H1 (cell line): ENCODE results near the gene LYRM4.

Experiments
- CEBPB ChIP-seq: IDR thresholded peaks from 2 replicates; pipeline ENCODE4 v1.6.1; 2012; ENCODE audit warnings: low read depth, low read length
- GABPA ChIP-seq: IDR thresholded peaks from 2 replicates; pipeline ENCODE4 v1.6.1; 2011; ENCODE audit warnings: mild to moderate bottlenecking, low read length, moderate library complexity, borderline replicate concordance; ENCODE audit not compliant: insufficient read depth
- HDAC2 ChIP-seq, 2 experiments: fragments of 300-600 bp in 1 of 2; sonication (generic) in 1 of 2; IDR thresholded peaks; 2 replicates each; pipeline ENCODE4 v1.6.1; 2011 to 2012; ENCODE audit warnings: low read depth in 2 of 2, low read length in 2 of 2, mild to moderate bottlenecking in 2 of 2, moderate library complexity in 2 of 2, borderline replicate concordance in 1 of 2, inconsistent platforms in 1 of 2
- KDM1A ChIP-seq: fragments of 200-600, 300-600 bp; sonication (generic); IDR thresholded peaks from 2 replicates; pipeline ENCODE4 v1.7.1; 2016; ENCODE audit warnings: mild to moderate bottlenecking, low read length, borderline replicate concordance
- POLR2A ChIP-seq, 2 experiments: IDR thresholded peaks; 1 replicate in 1 of 2; 2 replicates in 1 of 2; pipeline ENCODE4 v1.6.1; 2011; ENCODE audit warnings: low read depth in 2 of 2, low read length in 2 of 2, mild to moderate bottlenecking in 2 of 2; ENCODE audit errors: control extremely low read depth in 1 of 2
- RAD21 ChIP-seq, 2 experiments: IDR thresholded peaks in 1 of 2; conservative IDR thresholded peaks in 1 of 2; 2 replicates each; pipeline ENCODE4 v1.6.1; 2011; ENCODE audit warnings: low read depth in 2 of 2, low read length in 2 of 2, improper control_type of control experiment in 1 of 2, inconsistent platforms in 1 of 2, mild to moderate bottlenecking in 1 of 2, moderate library complexity in 1 of 2
- RFX5 ChIP-seq: IDR thresholded peaks from 2 replicates; pipeline ENCODE4 v1.6.1; 2011; ENCODE audit warnings: low read depth, low read length, improper control_type of control experiment, borderline replicate concordance
- RNF2 ChIP-seq: fragments of 200-900, 300-1000 bp; sonication (generic); IDR thresholded peaks from 2 replicates; pipeline ENCODE4 v1.7.1; 2016; ENCODE audit warnings: borderline replicate concordance, low read depth, mild to moderate bottlenecking, antibody characterized with exemption, low read length; ENCODE audit not compliant: poor library complexity, severe bottlenecking; ENCODE audit errors: missing control alignments
- SP2 ChIP-seq: IDR thresholded peaks from 2 replicates; pipeline ENCODE4 v1.6.1; 2012; ENCODE audit warnings: mild to moderate bottlenecking, low read length, inconsistent platforms
- SRF ChIP-seq: IDR thresholded peaks from 2 replicates; pipeline ENCODE4 v1.6.1; 2011; ENCODE audit warnings: mild to moderate bottlenecking, low read depth, low read length, moderate library complexity
- TF ChIP-seq, protein P1 (sequence below), 3 experiments: IDR thresholded peaks; 1 replicate in 2 of 3; 2 replicates in 1 of 3; pipeline versions ENCODE4 v1.5.1 to v1.6.1; 2011; ENCODE audit warnings: low read length in 3 of 3, mild to moderate bottlenecking in 3 of 3, inconsistent platforms in 2 of 3, low read depth in 1 of 3, moderate library complexity in 1 of 3; ENCODE audit not compliant: insufficient read depth in 1 of 3; ENCODE audit errors: control extremely low read depth in 1 of 3

- TF ChIP-seq RAD21 (IDR thresholded peaks at IDR 0.05 in 1 of 2, conservative IDR thresholded peaks at IDR 0.05 in 1 of 2; ENCODE audit: low read depth in 2 of 2, low read length in 2 of 2), result no peak
- TF ChIP-seq, protein P1, sequence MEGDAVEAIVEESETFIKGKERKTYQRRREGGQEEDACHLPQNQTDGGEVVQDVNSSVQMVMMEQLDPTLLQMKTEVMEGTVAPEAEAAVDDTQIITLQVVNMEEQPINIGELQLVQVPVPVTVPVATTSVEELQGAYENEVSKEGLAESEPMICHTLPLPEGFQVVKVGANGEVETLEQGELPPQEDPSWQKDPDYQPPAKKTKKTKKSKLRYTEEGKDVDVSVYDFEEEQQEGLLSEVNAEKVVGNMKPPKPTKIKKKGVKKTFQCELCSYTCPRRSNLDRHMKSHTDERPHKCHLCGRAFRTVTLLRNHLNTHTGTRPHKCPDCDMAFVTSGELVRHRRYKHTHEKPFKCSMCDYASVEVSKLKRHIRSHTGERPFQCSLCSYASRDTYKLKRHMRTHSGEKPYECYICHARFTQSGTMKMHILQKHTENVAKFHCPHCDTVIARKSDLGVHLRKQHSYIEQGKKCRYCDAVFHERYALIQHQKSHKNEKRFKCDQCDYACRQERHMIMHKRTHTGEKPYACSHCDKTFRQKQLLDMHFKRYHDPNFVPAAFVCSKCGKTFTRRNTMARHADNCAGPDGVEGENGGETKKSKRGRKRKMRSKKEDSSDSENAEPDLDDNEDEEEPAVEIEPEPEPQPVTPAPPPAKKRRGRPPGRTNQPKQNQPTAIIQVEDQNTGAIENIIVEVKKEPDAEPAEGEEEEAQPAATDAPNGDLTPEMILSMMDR (IDR thresholded peaks at IDR 0.05; ENCODE audit: control extremely low read depth in 1 of 3, insufficient read depth in 1 of 3, low read depth in 1 of 3, low read length in 3 of 3), result no peak
- no peak for TF ChIP-seq POLR2A (IDR thresholded peaks at IDR 0.05; ENCODE audit: control extremely low read depth in 1 of 2, low read depth in 2 of 2, low read length in 2 of 2)
- TF ChIP-seq CEBPB, result no peak
- no peak for TF ChIP-seq KDM1A
- no peak for TF ChIP-seq RNF2
- no peak for TF ChIP-seq SP2
- TF ChIP-seq RFX5, result no peak
- TF ChIP-seq SRF, result no peak
- no peak for TF ChIP-seq HDAC2 (IDR thresholded peaks at IDR 0.05; ENCODE audit: borderline replicate concordance in 1 of 2, low read depth in 2 of 2, low read length in 2 of 2)
- TF ChIP-seq GABPA, result no peak
Observed at GRCh38 chr6:5293692-5294091, 32.9 kb upstream of the LYRM4 start.
